H7 (cell line): ENCODE results near the gene DNAJC6. TPM values are rescaled to one million over a fixed set of nuclear protein-coding genes. Genes with fewer than 3 reads are reported as not detected.
A peak's percentile ranks its signal among the peaks of the same experiment; 100 is the strongest.

Experiments used
- DNase-seq: peaks from one replicate; pipeline ENCODE4 v3.0.0; 2012
- H3K27me3 ChIP-seq: 2 replicates; pipeline ENCODE4 v1.6.0; 2011; ENCODE audit warnings: mild to moderate bottlenecking, low read length; ENCODE audit not compliant: control insufficient read depth, insufficient read depth
- H3K36me3 ChIP-seq: replicated peaks from 2 replicates; pipeline ENCODE4 v1.5.1; 2011; ENCODE audit warnings: low read length; ENCODE audit not compliant: control insufficient read depth, insufficient read depth
- H3K4me3 ChIP-seq: 2 replicates; pipeline ENCODE4 v1.5.1; 2011; ENCODE audit warnings: low read depth, mild to moderate bottlenecking, control low read depth, low read length, moderate library complexity; ENCODE audit not compliant: insufficient read depth
- total RNA-seq: library from RNA; depleted of rRNA; stranded (reverse); fragments of >200 nt; shearing (Covaris generic); gene quantifications from 2 replicates; pipeline ENCODE4 v1.2.3, GENCODE V29; 2014; rRNA removed

The DNAJC6 gene
- total RNA-seq, 1 experiment from 2014 or later: 7.3 TPM

GRCh38 chr1:65459397-65459768 lies 150.0 kb downstream of the DNAJC6 start:
- Histone ChIP-seq H3K27me3 (no peaks in the 10 kb centered on the region), H3K4me3 (no peak overlapping the region), H3K36me3 (no peaks in the 10 kb centered on the region)
- DNase-seq: peak; percentile 41

Other genes with a start within 250 kb of the DNAJC6 start
- gene AK4, start 161.3 kb upstream of the DNAJC6 start, total RNA-seq: 227 and 297 TPM in 2 replicates
- 7.0 and 9.8 TPM in 2 replicates for gene LEPR, start 111.1 kb downstream of the DNAJC6 start, total RNA-seq
- gene LEPROT, start 111.1 kb downstream of the DNAJC6 start, total RNA-seq: 26.8 and 27.7 TPM in 2 replicates